Stimulated activated CD8-positive, alpha-beta memory T cell treated with anti-CD3 and anti-CD28 coated beads, Interleukin-4, amount 100 ng/mL, for 1 hour (primary cell): ENCODE data around the gene DRGX.

Experiments
- DNase-seq, 2 donors: peaks; one replicate each; pipeline ENCODE4 v3.0.0-alpha.2; 2020; ENCODE audit warnings: low read depth in 2 of 2, low spot score in 1 of 2

The DRGX gene

GRCh38 chr10:49322371-49323170 lies 73.3 kb downstream of the DRGX start:
- DNase-seq = no peak

GRCh38 chr10:49321021-49321420 lies 74.9 kb downstream of the DRGX start:
- DNase-seq = no peak

- DNase-seq = no peak
Observed at GRCh38 chr10:49320191-49320590, 75.7 kb downstream of the DRGX start.

- DNase-seq = no peak
Observed at GRCh38 chr10:49319206-49319605, 76.7 kb downstream of the DRGX start.

DNA sequence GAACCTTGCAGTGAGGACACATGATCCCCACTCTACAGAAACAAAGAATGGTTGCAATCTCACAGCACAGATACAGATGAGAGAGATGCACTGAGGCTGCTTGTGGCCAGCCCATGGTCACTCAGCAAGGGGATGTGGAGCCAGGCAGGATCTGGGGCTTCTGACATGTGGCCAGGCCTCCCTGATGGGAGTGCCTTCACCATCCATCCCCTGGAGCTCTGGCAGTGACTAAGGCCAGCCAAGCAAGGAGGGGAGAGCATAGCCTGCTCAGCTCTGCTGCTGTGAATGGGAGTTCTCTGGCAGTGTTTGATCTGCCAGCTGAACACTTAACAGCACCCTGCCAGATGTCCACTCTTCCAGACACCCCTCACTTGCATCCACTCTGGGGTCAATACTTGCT lies 77.1 kb downstream of the DRGX start:
- no peak for DNase-seq

- no peak for DNase-seq
Observed at GRCh38 chr10:49318028-49318427, 77.9 kb downstream of the DRGX start.

DNA sequence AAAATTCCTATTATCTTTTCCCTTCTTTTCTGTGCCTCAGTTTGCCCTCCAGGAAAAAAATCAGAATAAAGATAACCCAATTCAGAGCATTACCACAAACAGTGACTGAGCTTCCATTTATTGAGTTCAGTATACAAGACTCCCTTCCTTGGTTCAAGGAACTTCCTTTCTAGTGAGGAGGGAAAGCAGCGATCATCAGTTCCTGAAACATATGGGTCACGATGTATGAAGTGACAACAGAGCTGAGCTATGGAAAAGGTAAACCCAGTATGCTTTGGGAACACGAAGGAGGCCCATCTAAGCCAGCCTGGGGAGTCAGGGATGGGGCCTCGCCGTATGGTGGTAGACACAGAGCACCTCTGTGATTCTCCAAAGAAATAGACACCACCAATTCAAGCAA lies 81.1 kb downstream of the DRGX start:
- no peak for DNase-seq
